Cerebellar nuclear complex (tissue), 1 donor: ENCODE results near the gene GINS1.
"Not testable (repeated sequence)": the region's sequence is repeated elsewhere in the genome, so short reads cannot be mapped to it uniquely, and the experiment has no call there.

Experiments
- DNase-seq, 2 experiments: peaks; one replicate each; lab custom pipeline; 2025; lab: John Stamatoyannopoulos, UW

The GINS1 gene

GRCh38 chr20:25389858-25390537, 17.5 kb upstream of the GINS1 start:
- no peak for DNase-seq

- DNase-seq: peak in 1 of 2 experiments; percentile 71
Measured at GRCh38 chr20:25390538-25391528, 16.6 kb upstream of the GINS1 start, which contains the start of gene ABHD12. Gene ABHD12, minus strand, starts transcription at chr20:25390835. Its CDS starts 132 bp downstream, at chr20:25390703.

- DNase-seq: no peak
Measured at GRCh38 chr20:25394276-25394675, 13.2 kb upstream of the GINS1 start.

GRCh38 chr20:25394996-25395395, 12.5 kb upstream of the GINS1 start:
- no peak for DNase-seq

GRCh38 chr20:25397096-25397495, 10.4 kb upstream of the GINS1 start:
- DNase-seq: no peak

GRCh38 chr20:25397821-25398220, 9.7 kb upstream of the GINS1 start:
- no peak for DNase-seq

GRCh38 chr20:25398376-25399036, 9.0 kb upstream of the GINS1 start:
- no peak for DNase-seq

- peak in 1 of 2 experiments; percentile 57 for DNase-seq
Measured at GRCh38 chr20:25399037-25399430, 8.4 kb upstream of the GINS1 start.

GRCh38 chr20:25400291-25400732, 7.2 kb upstream of the GINS1 start:
- DNase-seq: not testable (repeated sequence)

- DNase-seq: no peak
Measured at GRCh38 chr20:25402583-25402982, 4.9 kb upstream of the GINS1 start.

GRCh38 chr20:25408170-25408547, 686 bp downstream of the GINS1 start:
- no peak for DNase-seq

- DNase-seq: no peak
Measured at GRCh38 chr20:25408890-25409289, 1.4 kb downstream of the GINS1 start.

- no peak for DNase-seq
Measured at GRCh38 chr20:25418776-25419175, 11.3 kb downstream of the GINS1 start.

- DNase-seq: no peak
Measured at GRCh38 chr20:25421102-25421501, 13.6 kb downstream of the GINS1 start.

GRCh38 chr20:25422032-25422431, 14.6 kb downstream of the GINS1 start:
- no peak for DNase-seq

GRCh38 chr20:25424536-25424935, 17.1 kb downstream of the GINS1 start:
- no peak for DNase-seq

GRCh38 chr20:25437153-25437581, 29.7 kb downstream of the GINS1 start:
- no peak for DNase-seq

GRCh38 chr20:25439328-25439727, 31.9 kb downstream of the GINS1 start:
- no peak for DNase-seq

- DNase-seq: no peak
Measured at GRCh38 chr20:25444556-25444955, 37.1 kb downstream of the GINS1 start.

GRCh38 chr20:25447671-25448070, 40.2 kb downstream of the GINS1 start:
- no peak for DNase-seq

GRCh38 chr20:25452333-25452732, 44.9 kb downstream of the GINS1 start:
- DNase-seq: no peak
